ENCODE measurements around the gene PLA2G4C. TPM values are rescaled to one million over a fixed set of nuclear protein-coding genes. Genes with fewer than 3 reads are reported as not detected.

Gene PLA2G4C
- total RNA-seq, 2 experiments from 2014 or later = 4.2 to 6.8 TPM

GRCh38 chr19:48136547-48136946 is 25.9 kb upstream of the PLA2G4C start:
- Mint-ChIP-seq H3K4me1 (ENCODE audit: low read depth) (no peaks in the 10 kb centered on the region), H3K36me3 (ENCODE audit: low read depth) (peaks cover 32% of the 10 kb centered on the region), H3K4me3 (no peak overlapping the region), H3K27me3 (no peaks in the 10 kb centered on the region), H3K9me3 (no peaks in the 10 kb centered on the region), H3K27ac (no peak overlapping the region)
- ChIA-PET POLR2A (no interaction called here), CTCF (no interaction called here)
- ATAC-seq (no peak), DNase-seq (no peak)
- intact Hi-C loops (cut with micrococcal nuclease) = no loop called here
- TF ChIP-seq CTCF (IDR thresholded peaks at IDR 0.05) = no peak

- Mint-ChIP-seq H3K4me3 (no peak overlapping the region), H3K4me1 (ENCODE audit: low read depth) (no peaks in the 10 kb centered on the region), H3K27ac (no peak overlapping the region), H3K36me3 (ENCODE audit: low read depth) (peaks cover 36% of the 10 kb centered on the region), H3K27me3 (no peaks in the 10 kb centered on the region), H3K9me3 (no peaks in the 10 kb centered on the region)
- ATAC-seq (no peak), DNase-seq (peak; percentile 42)
- POLR2A ChIA-PET = interaction anchor here (0.6 to 1.0 kb wide), 2 partner anchors 21 to 193 kb away, joined by 3 to 4 read pairs; no protein-coding TSS in a partner anchor
- CTCF ChIA-PET = no interaction called here
- intact Hi-C loops (cut with micrococcal nuclease) = no loop called here
- no peak for TF ChIP-seq CTCF (IDR thresholded peaks at IDR 0.05)
These were observed 24.8 kb upstream of the PLA2G4C start for GRCh38 chr19:48135411-48135810.

GRCh38 chr19:48133094-48133493 is 22.5 kb upstream of the PLA2G4C start:
- CTCF ChIA-PET = no interaction called here
- ATAC-seq (no peak), DNase-seq (no peak)
- no peak for TF ChIP-seq CTCF (IDR thresholded peaks at IDR 0.05)
- H3K27ac Mint-ChIP-seq = no peak overlapping the region
- peaks cover 46% of the 10 kb centered on the region for H3K36me3 Mint-ChIP-seq (ENCODE audit: low read depth)
- intact Hi-C loops (cut with micrococcal nuclease) = no loop called here
- H3K4me3 Mint-ChIP-seq = no peak overlapping the region
- no peaks in the 10 kb centered on the region for H3K4me1 Mint-ChIP-seq (ENCODE audit: low read depth)
- no peaks in the 10 kb centered on the region for H3K9me3 Mint-ChIP-seq
- POLR2A ChIA-PET = no interaction called here
- no peaks in the 10 kb centered on the region for H3K27me3 Mint-ChIP-seq

GRCh38 chr19:48127561-48127960 is 16.9 kb upstream of the PLA2G4C start:
- Mint-ChIP-seq H3K4me1 (ENCODE audit: low read depth) (peaks cover 11% of the 10 kb centered on the region), H3K4me3 (no peak overlapping the region), H3K27ac (no peak overlapping the region), H3K36me3 (ENCODE audit: low read depth) (peaks cover 76% of the 10 kb centered on the region), H3K9me3 (no peaks in the 10 kb centered on the region), H3K27me3 (no peaks in the 10 kb centered on the region)
- ChIA-PET POLR2A (no interaction called here), CTCF (no interaction called here)
- ATAC-seq = no peak
- no peak for DNase-seq
- intact Hi-C loops (cut with micrococcal nuclease) = no loop called here
- no peak for TF ChIP-seq CTCF (IDR thresholded peaks at IDR 0.05)

- ChIA-PET CTCF (interaction anchor here (0.8 to 3.2 kb wide), 10 partner anchors 16 to 162 kb away, joined by 3 to 15 read pairs (median 3); no protein-coding TSS in a partner anchor), POLR2A (interaction anchor here (0.5 to 3.6 kb wide), 3 partner anchors 13 to 52 kb away, joined by 3 to 13 read pairs (median 7); partner anchors contain the start of gene PLA2G4C)
- Mint-ChIP-seq H3K36me3 (ENCODE audit: low read depth) (peaks cover 75% of the 10 kb centered on the region), H3K4me1 (ENCODE audit: low read depth) (peaks cover 18% of the 10 kb centered on the region), H3K9me3 (no peaks in the 10 kb centered on the region), H3K27ac (peak overlapping the region; percentile 69), H3K4me3 (no peak overlapping the region), H3K27me3 (no peaks in the 10 kb centered on the region)
- peak; percentile 22 for TF ChIP-seq CTCF (IDR thresholded peaks at IDR 0.05)
- intact Hi-C loops (cut with micrococcal nuclease) = no loop called here
- ATAC-seq (peak; percentile 87), DNase-seq (peak; percentile 90)
These were observed 13.5 kb upstream of the PLA2G4C start for GRCh38 chr19:48123907-48124651.

All from activated CD8-positive, alpha-beta T cell treated with anti-CD3 and anti-CD28 coated beads for 36 hours (primary cell).